ENCODE measurements around the gene CPSF7.

CPSF7 gene

DNA sequence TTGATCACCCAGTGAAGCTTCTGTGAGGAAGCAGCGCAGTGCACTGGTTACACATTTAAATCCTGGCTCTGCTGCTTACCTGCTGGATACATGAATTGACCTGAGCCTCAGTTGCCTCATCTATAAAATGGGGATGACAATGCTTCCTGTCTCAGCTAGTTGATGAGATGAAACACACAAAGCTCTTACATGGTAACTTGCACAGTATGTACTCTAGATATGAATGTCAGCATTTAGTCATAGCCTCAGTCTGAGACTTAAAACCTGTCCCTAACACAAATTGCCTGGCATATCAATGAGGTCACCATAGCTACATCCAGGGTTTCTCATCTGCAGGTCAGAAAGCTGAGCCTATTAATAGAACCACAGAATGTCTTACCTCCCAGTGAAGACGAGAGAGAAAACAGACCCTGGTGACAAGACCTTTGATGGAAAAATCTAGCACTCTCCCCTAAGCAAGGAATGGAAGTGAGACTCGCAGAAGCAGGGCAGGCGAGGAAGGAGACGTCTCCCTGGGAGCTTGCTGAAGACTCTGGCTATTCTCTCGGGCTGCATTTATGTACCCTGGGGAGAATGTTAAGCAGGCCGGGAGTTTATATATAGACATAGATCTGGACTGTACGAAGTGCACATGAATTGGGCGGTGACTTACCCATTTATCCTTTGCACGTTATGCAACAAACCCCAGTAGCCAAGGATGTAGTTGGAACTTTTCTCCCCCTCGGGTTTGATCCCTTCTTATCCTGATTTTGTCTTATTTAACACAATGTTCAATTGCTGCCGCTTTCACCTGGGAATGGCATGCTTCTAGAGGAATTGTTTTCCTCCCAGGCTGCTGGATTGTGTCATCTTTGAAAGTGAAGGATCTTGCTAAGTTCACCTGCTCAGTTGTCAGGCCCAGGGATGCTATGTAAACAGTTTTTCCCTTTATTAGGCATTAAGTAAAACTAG is 18.1 kb upstream of the CPSF7 start:
- H3K27ac ChIP-seq = no peak overlapping the region
- peaks cover 87% of the 10 kb centered on the region for H3K36me3 ChIP-seq
- no peaks in the 10 kb centered on the region for H3K9me3 ChIP-seq
- no peak overlapping the region for H3K4me3 ChIP-seq (ENCODE audit: low read depth in 1 of 2, low read length in 1 of 2)
- no peak for TF ChIP-seq CTCF (IDR thresholded peaks at IDR 0.05)
- H3K4me1 ChIP-seq (ENCODE audit: control insufficient read depth in 1 of 2, insufficient read depth in 1 of 2, low read depth in 1 of 2, low read length in 1 of 2) = no peaks in the 10 kb centered on the region
- no peaks in the 10 kb centered on the region for H3K27me3 ChIP-seq

DNA sequence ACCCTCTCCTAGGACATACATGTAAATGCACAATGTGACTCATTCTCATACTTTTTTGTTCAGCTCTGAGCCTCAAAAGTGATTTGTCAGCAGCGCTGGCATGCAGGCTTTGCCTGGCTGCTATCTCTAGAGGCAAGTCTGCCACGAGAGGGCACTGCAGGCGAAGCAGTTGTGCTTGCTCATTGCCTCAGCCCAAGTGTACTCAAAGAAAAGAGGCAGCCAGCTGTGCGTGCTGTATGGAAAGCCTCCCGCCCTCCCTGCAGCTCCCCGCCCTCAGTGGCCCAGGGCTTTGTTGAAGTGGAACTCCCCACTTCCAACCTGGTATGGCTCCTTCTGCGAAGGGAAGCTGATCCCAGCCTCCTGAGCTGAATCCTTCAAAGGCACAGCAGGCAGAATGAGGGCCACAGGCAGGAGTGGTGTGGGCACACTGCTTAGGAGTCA is 16.5 kb upstream of the CPSF7 start:
- peak overlapping the region; percentile 27 for H3K27ac ChIP-seq
- no peak for TF ChIP-seq CTCF (IDR thresholded peaks at IDR 0.05)
- no peaks in the 10 kb centered on the region for H3K27me3 ChIP-seq
- peaks cover 78% of the 10 kb centered on the region for H3K36me3 ChIP-seq
- no peaks in the 10 kb centered on the region for H3K4me1 ChIP-seq (ENCODE audit: control insufficient read depth in 1 of 2, insufficient read depth in 1 of 2, low read depth in 1 of 2, low read length in 1 of 2)
- H3K9me3 ChIP-seq = no peaks in the 10 kb centered on the region
- H3K4me3 ChIP-seq (ENCODE audit: low read depth in 1 of 2, low read length in 1 of 2) = no peak overlapping the region

DNA sequence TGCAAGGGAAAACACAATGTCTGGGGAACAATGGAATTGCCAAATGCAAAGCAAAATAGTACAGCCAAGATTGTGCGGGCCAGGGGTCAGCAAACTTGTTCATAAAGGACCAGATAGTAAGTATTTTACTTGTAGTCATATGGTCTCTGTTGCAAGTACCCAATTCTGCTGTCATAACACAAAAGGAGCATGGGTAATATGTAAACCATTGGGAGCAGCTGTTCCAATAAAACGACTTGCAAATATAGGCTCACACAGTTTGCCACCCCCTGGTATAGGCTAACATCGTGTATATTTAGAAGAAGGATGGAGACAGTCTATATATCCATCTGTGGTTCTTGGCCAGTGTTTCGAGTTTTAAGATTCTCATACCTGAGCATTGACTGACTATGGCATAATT is 15.7 kb upstream of the CPSF7 start:
- H3K4me1 ChIP-seq (ENCODE audit: control insufficient read depth in 1 of 2, insufficient read depth in 1 of 2, low read depth in 1 of 2, low read length in 1 of 2) = no peaks in the 10 kb centered on the region
- H3K27me3 ChIP-seq = no peaks in the 10 kb centered on the region
- no peak overlapping the region for H3K4me3 ChIP-seq (ENCODE audit: low read depth in 1 of 2, low read length in 1 of 2)
- no peak overlapping the region for H3K27ac ChIP-seq
- no peaks in the 10 kb centered on the region for H3K9me3 ChIP-seq
- TF ChIP-seq CTCF (IDR thresholded peaks at IDR 0.05) = no peak
- peaks cover 78% of the 10 kb centered on the region for H3K36me3 ChIP-seq

- no peak overlapping the region for H3K4me3 ChIP-seq (ENCODE audit: low read depth in 1 of 2, low read length in 1 of 2)
- H3K27me3 ChIP-seq = no peaks in the 10 kb centered on the region
- H3K4me1 ChIP-seq (ENCODE audit: control insufficient read depth in 1 of 2, insufficient read depth in 1 of 2, low read depth in 1 of 2, low read length in 1 of 2) = no peaks in the 10 kb centered on the region
- H3K36me3 ChIP-seq = peaks cover 78% of the 10 kb centered on the region
- H3K9me3 ChIP-seq = no peaks in the 10 kb centered on the region
- no peak for TF ChIP-seq CTCF (IDR thresholded peaks at IDR 0.05)
- H3K27ac ChIP-seq = no peak overlapping the region
Measured at GRCh38 chr11:61442616-61443015, 12.8 kb upstream of the CPSF7 start.

GRCh38 chr11:61439615-61440014 is 9.8 kb upstream of the CPSF7 start:
- Histone ChIP-seq H3K27ac (no peak overlapping the region), H3K9me3 (no peaks in the 10 kb centered on the region), H3K4me3 (ENCODE audit: low read depth in 1 of 2, low read length in 1 of 2) (no peak overlapping the region), H3K36me3 (peaks cover 61% of the 10 kb centered on the region), H3K27me3 (no peaks in the 10 kb centered on the region), H3K4me1 (ENCODE audit: control insufficient read depth in 1 of 2, insufficient read depth in 1 of 2, low read depth in 1 of 2, low read length in 1 of 2) (peaks cover 0 to 7% of the 10 kb centered on the region in 2 experiments)
- no peak for TF ChIP-seq CTCF (IDR thresholded peaks at IDR 0.05)
